ENCODE measurements around the gene FANCG.

FANCG gene

GRCh38 chr9:35079426-35080341 is at the start of gene FANCG:
Gene FANCG, minus strand, starts transcription at chr9:35079942. Its CDS starts 418 bp downstream, at chr9:35079524.
- Mint-ChIP-seq H3K4me3 (peak within 1 kb of the TSS; percentile 89), H3K4me1 (peaks cover 30% of the 10 kb centered on the region), H3K27ac (peak within 1 kb of the TSS; percentile 94), H3K36me3 (ENCODE audit: low read depth) (peaks cover 16% of the 10 kb centered on the region), H3K27me3 (ENCODE audit: low read depth, poor library complexity) (no peaks in the 10 kb centered on the region), H3K9me3 (no peaks in the 10 kb centered on the region)
- DNase-seq, result peak; percentile 86
- no peak for TF ChIP-seq CTCF (IDR thresholded peaks at IDR 0.05)

- peak overlapping the region; percentile 99 for H3K27ac Mint-ChIP-seq
- H3K4me3 Mint-ChIP-seq, result peak overlapping the region; percentile 96
- H3K4me1 Mint-ChIP-seq, result peaks cover 46% of the 10 kb centered on the region
- peak; percentile 91 for TF ChIP-seq CTCF (IDR thresholded peaks at IDR 0.05)
- H3K36me3 Mint-ChIP-seq (ENCODE audit: low read depth), result peaks cover 4% of the 10 kb centered on the region
- no peaks in the 10 kb centered on the region for H3K9me3 Mint-ChIP-seq
- DNase-seq, result peak; percentile 89
- H3K27me3 Mint-ChIP-seq (ENCODE audit: low read depth, poor library complexity), result peaks cover 8% of the 10 kb centered on the region
These were observed 37.3 kb upstream of the FANCG start for GRCh38 chr9:35116898-35117551.

GRCh38 chr9:35116539-35116897 is 36.8 kb upstream of the FANCG start:
- Mint-ChIP-seq H3K4me3 (peak overlapping the region; percentile 96), H3K27ac (peak overlapping the region; percentile 99), H3K27me3 (ENCODE audit: low read depth, poor library complexity) (peaks cover 8% of the 10 kb centered on the region), H3K9me3 (no peaks in the 10 kb centered on the region), H3K36me3 (ENCODE audit: low read depth) (peaks cover 4% of the 10 kb centered on the region), H3K4me1 (peaks cover 50% of the 10 kb centered on the region)
- DNase-seq, result no peak
- no peak for TF ChIP-seq CTCF (IDR thresholded peaks at IDR 0.05)

- DNase-seq, result peak; percentile 100
- Mint-ChIP-seq H3K4me3 (peak within 1 kb of the TSS; percentile 96), H3K9me3 (no peaks in the 10 kb centered on the region), H3K27ac (peak within 1 kb of the TSS; percentile 99), H3K27me3 (ENCODE audit: low read depth, poor library complexity) (peaks cover 8% of the 10 kb centered on the region), H3K4me1 (peaks cover 54% of the 10 kb centered on the region), H3K36me3 (ENCODE audit: low read depth) (peaks cover 4% of the 10 kb centered on the region)
- TF ChIP-seq CTCF (IDR thresholded peaks at IDR 0.05), result no peak
These were observed 36.2 kb upstream of the FANCG start, which contains the start of gene ATOSB for GRCh38 chr9:35115680-35116538. Gene ATOSB, minus strand, starts transcription at chr9:35115862. Its CDS starts 7,588 bp downstream, at chr9:35108274.

GRCh38 chr9:35114840-35115628 is 35.3 kb upstream of the FANCG start:
- H3K27ac Mint-ChIP-seq, result peak overlapping the region; percentile 99
- H3K4me3 Mint-ChIP-seq, result peak overlapping the region; percentile 96
- H3K4me1 Mint-ChIP-seq, result peaks cover 62% of the 10 kb centered on the region
- DNase-seq, result peak; percentile 34
- TF ChIP-seq CTCF (IDR thresholded peaks at IDR 0.05), result no peak
- no peaks in the 10 kb centered on the region for H3K9me3 Mint-ChIP-seq
- peaks cover 4% of the 10 kb centered on the region for H3K36me3 Mint-ChIP-seq (ENCODE audit: low read depth)
- peaks cover 8% of the 10 kb centered on the region for H3K27me3 Mint-ChIP-seq (ENCODE audit: low read depth, poor library complexity)

All from nephron progenitor cell (in vitro differentiated cells).